Inferior parietal cortex (tissue), 1 donor: ENCODE results near the gene NF2.

ENCODE experiments used
- DNase-seq: peaks from one replicate; pipeline ENCODE4 v3.0.0-alpha.2; 2016; ENCODE audit errors: extremely low spot score

The NF2 gene

DNA sequence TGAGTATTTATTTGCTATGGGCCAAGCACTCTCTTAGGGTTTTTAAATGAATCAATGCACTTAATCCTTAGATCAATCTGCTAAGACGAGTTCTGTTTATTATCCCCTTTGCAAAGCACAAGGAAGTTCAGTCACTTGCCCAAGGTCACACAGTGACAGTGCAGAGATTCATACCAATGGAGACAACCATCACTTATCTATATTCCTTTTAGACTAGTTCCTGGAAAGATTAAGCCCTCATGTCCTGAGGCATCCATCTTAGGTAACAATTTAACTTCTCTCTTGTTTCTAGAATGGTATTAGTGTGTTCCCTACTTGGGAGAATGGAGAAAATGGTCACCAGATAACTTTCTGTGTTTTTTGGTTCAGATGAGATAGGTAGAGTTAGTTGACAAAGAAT, 28.3 kb downstream of the NF2 start:
- DNase-seq, result no peak

- DNase-seq, result no peak
Observed at GRCh38 chr22:29632672-29633071, 29.2 kb downstream of the NF2 start.

DNA sequence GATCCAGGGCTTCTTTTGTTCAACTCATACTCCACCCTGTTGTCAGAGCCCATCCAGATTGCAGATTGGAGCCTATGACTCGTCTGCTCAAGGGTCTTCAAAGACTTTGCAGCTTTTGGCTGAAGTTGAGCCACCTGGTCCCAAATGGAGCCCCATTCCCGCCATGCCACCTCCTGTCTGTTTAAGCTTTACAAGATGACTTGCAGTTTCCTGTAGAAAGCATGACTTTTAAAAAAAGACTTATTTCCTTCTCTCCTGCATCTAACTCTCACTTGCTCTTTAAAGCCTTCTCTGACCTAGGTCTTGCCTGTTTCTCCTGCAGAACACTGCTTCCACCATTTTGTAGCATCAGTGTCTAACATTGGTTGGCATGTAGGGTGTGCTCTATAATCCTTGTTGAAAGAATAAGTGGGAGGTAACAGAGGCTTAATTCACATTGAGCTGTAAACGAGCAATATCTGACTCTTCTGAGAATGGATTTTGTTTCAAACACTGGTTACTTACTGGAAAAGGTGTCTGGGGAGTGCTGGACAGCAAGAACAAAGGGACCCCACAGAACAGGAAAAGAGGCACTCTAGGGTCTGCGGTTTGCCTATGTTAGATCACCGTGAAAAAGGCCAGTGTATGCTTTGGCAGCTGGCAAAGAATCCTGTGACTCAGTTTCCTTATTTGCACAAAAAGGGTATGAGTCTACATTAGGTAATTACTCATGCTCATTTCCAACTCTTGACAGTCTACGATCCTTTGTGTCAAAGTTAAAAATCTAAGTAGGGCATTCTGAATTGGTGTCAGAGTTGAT, 30.3 kb downstream of the NF2 start:
- no peak for DNase-seq

DNA sequence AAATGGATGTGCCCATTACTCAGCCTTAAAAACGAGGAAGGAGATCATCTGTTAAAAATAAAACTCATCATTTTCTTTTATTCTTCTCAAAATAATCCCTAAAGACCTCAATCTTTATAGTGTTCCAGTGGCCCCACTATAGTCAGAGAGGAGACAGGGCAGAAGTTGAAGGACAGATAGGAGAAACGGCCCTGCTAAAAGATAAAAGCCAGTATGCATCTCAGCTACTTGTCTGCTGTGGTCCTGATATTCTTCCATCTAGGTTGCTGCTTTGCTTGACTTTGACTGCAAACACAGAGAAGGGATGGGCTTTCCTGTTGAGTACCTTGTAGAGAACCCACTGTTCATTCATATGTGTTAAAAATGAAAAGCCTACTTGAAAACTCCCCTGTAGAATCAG, 31.4 kb downstream of the NF2 start:
- DNase-seq, result no peak

GRCh38 chr22:29635734-29636357, 32.4 kb downstream of the NF2 start:
- DNase-seq, result peak; percentile 65

GRCh38 chr22:29636751-29637150, 33.3 kb downstream of the NF2 start:
- no peak for DNase-seq

- no peak for DNase-seq
Observed at GRCh38 chr22:29637181-29637580, 33.7 kb downstream of the NF2 start.

- no peak for DNase-seq
Observed at GRCh38 chr22:29638678-29639077, 35.2 kb downstream of the NF2 start.

DNA sequence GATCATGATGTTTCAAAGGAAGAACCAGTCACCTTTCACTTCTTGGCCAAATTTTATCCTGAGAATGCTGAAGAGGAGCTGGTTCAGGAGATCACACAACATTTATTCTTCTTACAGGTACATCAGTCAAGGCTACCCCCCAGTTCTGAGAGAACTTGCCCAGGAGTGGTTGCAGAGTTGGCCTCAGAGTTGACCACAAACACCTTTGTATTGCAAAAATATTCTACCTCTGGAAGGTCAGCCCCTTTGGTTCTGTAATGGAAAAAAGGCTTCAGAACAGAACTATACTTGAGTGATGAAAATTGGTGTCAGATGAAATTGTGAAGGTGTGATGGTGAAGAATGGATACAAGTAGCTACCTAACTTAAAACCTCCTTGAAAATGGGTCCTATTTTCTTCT, 35.7 kb downstream of the NF2 start:
- no peak for DNase-seq

GRCh38 chr22:29641042-29641699, 37.7 kb downstream of the NF2 start:
- no peak for DNase-seq

DNA sequence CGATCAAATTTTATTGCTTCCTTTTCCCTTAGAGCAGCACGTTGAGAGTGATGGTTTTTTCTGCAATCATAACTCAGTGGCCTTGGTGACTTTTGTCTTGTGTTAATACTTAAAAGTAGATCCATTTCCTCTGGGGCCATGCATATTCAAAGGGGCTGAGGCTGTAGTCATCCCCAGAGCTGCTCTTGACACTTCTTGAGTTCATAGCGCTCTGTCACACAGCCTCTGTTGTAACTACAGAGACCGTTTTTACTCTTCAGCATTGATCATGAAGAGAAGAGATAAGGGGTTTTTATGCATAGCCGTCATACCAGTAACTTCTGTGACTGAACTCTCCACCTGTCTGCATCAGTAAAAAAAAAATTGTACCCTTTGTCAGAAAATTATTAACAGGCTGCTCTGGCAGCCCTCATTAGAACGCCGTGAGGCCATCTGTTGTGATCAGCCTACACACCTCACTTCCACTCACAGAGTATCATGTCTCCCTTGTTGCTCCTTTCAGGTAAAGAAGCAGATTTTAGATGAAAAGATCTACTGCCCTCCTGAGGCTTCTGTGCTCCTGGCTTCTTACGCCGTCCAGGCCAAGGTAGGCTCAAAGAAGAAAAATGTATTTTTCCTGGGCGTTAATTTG, 38.4 kb downstream of the NF2 start:
- no peak for DNase-seq

DNA sequence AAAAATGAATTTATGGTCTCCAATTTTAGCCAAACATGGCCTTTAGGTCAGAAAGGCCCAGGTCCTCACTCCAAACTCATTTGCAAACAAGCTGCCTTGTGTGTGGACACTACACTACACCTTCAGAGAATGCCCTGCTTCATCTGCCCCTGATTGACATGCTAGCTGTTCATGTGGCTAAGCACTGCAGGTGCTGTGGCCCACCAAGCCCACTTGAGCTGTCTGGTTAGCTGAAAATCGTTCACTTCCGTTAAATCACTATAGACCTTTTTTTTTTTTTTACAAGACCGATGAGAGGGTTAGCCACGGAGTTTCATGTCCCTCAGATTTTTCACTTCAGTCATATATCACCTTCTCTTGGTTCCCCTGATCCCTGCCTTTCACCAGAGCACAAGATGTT, 39.3 kb downstream of the NF2 start:
- no peak for DNase-seq

DNA sequence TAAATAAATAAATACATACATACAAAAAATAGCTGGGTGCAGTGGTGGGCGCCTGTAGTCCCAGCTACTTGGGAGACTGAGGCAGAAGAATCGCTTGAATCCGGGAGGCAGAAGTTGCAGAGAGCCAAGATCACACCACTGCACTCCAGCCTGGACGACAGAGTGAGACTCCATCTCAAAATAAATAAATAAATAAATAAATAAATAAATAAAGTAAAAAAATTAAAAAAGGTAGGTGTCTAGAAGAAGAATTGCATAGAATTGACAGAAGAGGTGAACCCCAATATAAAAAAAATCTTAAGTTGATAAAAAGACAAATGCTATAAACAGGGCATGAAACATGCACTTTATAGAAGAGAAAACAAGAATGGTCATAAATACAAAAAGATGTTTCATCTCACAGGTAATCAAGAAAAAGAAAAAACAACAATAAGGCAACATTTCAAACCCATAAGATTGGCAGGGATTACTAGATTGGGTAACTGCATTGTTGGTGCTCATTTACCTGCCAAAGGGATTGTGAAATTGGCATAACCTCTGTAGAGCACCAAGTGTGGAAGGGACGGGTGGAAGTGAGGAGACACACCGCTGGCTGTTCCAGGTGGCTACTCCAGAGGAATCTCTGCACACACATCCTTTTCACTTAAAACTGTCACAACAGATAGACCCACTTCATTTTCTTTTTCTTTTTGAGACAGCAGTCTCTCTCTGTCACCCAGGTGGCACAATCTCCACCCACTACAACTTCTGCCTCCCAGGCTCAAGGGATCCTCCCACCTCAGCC, 44.7 kb downstream of the NF2 start:
- no peak for DNase-seq

DNA sequence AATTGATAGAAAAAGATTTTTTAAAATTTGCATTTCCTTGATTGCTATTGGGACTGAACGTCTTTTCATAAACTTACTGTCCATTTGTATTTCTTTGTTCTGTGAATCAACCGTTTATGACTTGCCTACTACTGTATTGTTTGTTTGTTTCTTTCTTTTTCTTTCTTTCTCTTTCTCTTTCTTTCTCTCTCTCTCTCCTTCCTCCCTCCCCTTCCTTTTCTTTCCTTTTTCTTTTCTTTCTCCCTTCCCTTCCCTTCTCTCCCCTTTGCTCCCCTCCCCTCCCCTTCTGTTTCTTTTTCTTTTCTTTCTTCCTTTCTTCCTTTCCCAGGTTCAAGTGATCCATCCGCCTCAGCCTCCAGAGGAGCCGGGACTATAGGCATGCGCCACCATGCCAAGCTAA, 46.9 kb downstream of the NF2 start:
- DNase-seq, result no peak

DNA sequence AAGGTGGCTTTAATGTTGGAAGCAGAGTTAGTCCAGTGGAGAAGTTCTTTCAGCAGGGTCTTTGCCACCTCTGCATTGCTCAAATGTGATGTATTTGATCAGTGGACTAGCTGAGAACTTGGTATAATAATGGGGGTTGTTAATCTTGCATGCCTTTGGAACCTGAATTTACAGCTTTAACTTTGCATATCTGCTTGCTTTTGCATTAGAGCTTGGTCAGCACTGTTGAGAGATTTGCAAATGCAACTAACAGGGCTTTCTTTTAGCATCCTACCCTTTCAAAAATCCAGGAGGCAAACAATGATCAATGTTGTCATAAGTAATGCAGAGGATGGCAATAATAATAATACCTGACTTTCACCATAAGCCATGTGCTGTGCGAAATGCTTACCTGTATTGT, 48.2 kb downstream of the NF2 start:
- no peak for DNase-seq

- no peak for DNase-seq
Observed at GRCh38 chr22:29654420-29654819, 51.0 kb downstream of the NF2 start.

DNA sequence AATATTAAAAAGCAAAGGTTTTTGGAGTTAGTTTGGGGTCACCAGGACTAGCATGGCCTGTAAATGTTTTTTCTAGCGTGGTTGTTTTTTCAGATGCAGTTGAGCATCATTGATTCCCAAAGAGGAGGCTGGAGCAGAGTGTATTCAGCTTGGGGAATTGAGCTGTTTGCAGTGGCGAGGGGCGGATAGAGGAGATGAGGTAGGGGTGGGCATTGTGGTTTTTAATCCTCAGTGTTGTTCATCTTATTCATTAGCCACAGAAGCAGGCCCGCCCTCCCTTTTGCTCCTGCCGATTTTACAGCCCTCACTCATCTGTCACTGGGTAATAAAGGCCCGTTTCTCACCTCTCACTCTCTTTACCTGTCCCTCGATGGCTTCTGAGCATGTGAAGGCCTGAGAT, 51.4 kb downstream of the NF2 start:
- DNase-seq, result no peak

DNA sequence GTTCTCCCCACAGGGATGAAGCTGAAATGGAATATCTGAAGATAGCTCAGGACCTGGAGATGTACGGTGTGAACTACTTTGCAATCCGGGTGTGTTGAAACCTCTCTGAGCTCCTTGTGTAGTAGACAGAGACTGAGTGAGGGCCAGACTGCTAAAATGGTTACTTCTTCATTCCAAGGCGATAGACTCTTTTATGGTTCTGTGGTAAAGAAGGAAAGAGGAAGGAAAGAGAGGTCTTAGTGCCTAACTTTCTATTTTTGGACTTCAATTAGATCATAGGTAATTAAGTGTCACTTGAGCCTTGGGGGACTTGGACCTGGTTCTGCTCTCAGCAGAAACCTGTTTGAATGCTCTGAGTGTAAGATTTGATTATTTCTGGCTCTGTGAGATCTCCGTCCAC, 54.7 kb downstream of the NF2 start:
- no peak for DNase-seq

- no peak for DNase-seq
Observed at GRCh38 chr22:29660021-29660420, 56.6 kb downstream of the NF2 start.

DNA sequence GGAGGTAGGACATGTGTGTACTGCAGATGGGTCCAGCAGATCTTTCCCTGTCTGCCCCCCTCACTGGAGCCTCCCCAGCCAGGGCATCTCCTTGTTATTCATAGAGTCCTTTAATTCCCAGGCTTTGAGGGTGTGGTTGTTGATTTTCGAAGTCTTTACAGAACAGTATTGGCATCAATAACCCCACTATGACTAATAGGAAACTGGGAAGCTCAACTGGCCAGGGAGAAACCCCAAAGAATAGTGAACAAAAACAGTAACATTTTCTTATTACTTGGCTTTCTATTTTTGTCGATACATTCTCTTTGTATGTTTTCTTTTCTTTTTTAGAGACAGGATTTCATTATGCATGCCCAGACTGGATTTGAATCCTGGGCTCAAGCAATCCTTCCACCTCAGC, 57.9 kb downstream of the NF2 start:
- DNase-seq, result no peak

- no peak for DNase-seq
Observed at GRCh38 chr22:29663180-29663821, 59.9 kb downstream of the NF2 start.
